Nucleus accumbens (tissue), 56 donors: ENCODE measurements around the gene B4GALNT2.
"Not testable (repeated sequence)": the region's sequence is repeated elsewhere in the genome, so short reads cannot be mapped to it uniquely, and the experiment has no call there.

Source experiments
- DNase-seq, 56 donors: peaks; one replicate each; lab custom pipeline; 2025; lab: John Stamatoyannopoulos, UW

B4GALNT2 gene

GRCh38 chr17:49117587-49118230, 14.9 kb upstream of the B4GALNT2 start:
- no peak for DNase-seq

GRCh38 chr17:49120166-49120565, 12.4 kb upstream of the B4GALNT2 start:
- no peak for DNase-seq

- no peak for DNase-seq
These were observed 10.8 kb upstream of the B4GALNT2 start for GRCh38 chr17:49121696-49122292.

- no peak for DNase-seq
These were observed 10.0 kb upstream of the B4GALNT2 start for GRCh38 chr17:49122566-49122965.

GRCh38 chr17:49123061-49123460, 9.5 kb upstream of the B4GALNT2 start:
- no peak for DNase-seq

GRCh38 chr17:49125449-49125848, 7.1 kb upstream of the B4GALNT2 start:
- no peak for DNase-seq

- not testable (repeated sequence) for DNase-seq
These were observed 6.2 kb upstream of the B4GALNT2 start for GRCh38 chr17:49126183-49126859.

GRCh38 chr17:49129359-49129950, 3.1 kb upstream of the B4GALNT2 start:
- not testable (repeated sequence) for DNase-seq

GRCh38 chr17:49130891-49131290, 1.7 kb upstream of the B4GALNT2 start:
- DNase-seq, result no peak

GRCh38 chr17:49132317-49132698, 261 bp upstream of the B4GALNT2 start:
- no peak for DNase-seq

GRCh38 chr17:49136335-49136734, 3.8 kb downstream of the B4GALNT2 start:
- no peak for DNase-seq

GRCh38 chr17:49145654-49146053, 13.1 kb downstream of the B4GALNT2 start:
- DNase-seq, result not testable (repeated sequence)

- DNase-seq, result no peak
These were observed 14.2 kb downstream of the B4GALNT2 start for GRCh38 chr17:49146620-49147306.

GRCh38 chr17:49148171-49148570, 15.6 kb downstream of the B4GALNT2 start:
- no peak for DNase-seq

- DNase-seq, result no peak
These were observed 19.4 kb downstream of the B4GALNT2 start for GRCh38 chr17:49151996-49152395.

GRCh38 chr17:49156256-49156655, 23.7 kb downstream of the B4GALNT2 start:
- no peak for DNase-seq

GRCh38 chr17:49157784-49158183, 25.2 kb downstream of the B4GALNT2 start:
- peak in 12 of 56 donors; percentile 0 to 48 (median 2) for DNase-seq

GRCh38 chr17:49162866-49163265, 30.3 kb downstream of the B4GALNT2 start:
- no peak for DNase-seq

- no peak for DNase-seq
These were observed 32.6 kb downstream of the B4GALNT2 start for GRCh38 chr17:49165143-49165542.

GRCh38 chr17:49168706-49169105, 36.1 kb downstream of the B4GALNT2 start:
- DNase-seq, result no peak

GRCh38 chr17:49170216-49170615, 37.6 kb downstream of the B4GALNT2 start:
- no peak for DNase-seq
